HG02759 (cell line): ENCODE data around the gene PTPRF.
"Not testable (repeated sequence)": the region's sequence is repeated elsewhere in the genome, so short reads cannot be mapped to it uniquely, and the experiment has no call there.

Experiments
- ATAC-seq: cut with Tn5 transposase; IDR thresholded peaks from one replicate; pipeline ENCODE4 v1.9.1; 2021; ENCODE audit warnings: mild to moderate bottlenecking, moderate library complexity; ENCODE audit not compliant: unreplicated experiment

PTPRF gene

GRCh38 chr1:43530483-43531106 is at the start of gene PTPRF:
Gene PTPRF, plus strand, starts transcription at chr1:43530883. Its CDS starts 14,193 bp downstream, at chr1:43545076.
- ATAC-seq, result no peak

GRCh38 chr1:43481491-43481890 is 49.2 kb upstream of the PTPRF start:
- ATAC-seq, result no peak

- ATAC-seq, result no peak
Observed at GRCh38 chr1:43482215-43482614, 48.5 kb upstream of the PTPRF start.

GRCh38 chr1:43484367-43484766 is 46.3 kb upstream of the PTPRF start:
- ATAC-seq, result no peak

GRCh38 chr1:43488165-43488564 is 42.5 kb upstream of the PTPRF start:
- ATAC-seq, result no peak

- no peak for ATAC-seq
Observed at GRCh38 chr1:43491061-43491460, 39.6 kb upstream of the PTPRF start.

- ATAC-seq, result no peak
Observed at GRCh38 chr1:43492826-43493225, 37.9 kb upstream of the PTPRF start.

GRCh38 chr1:43493661-43494450 is 36.8 kb upstream of the PTPRF start:
- no peak for ATAC-seq

GRCh38 chr1:43495204-43495603 is 35.5 kb upstream of the PTPRF start:
- no peak for ATAC-seq

- ATAC-seq, result no peak
Observed at GRCh38 chr1:43499898-43500297, 30.8 kb upstream of the PTPRF start.

GRCh38 chr1:43501806-43502205 is 28.9 kb upstream of the PTPRF start:
- not testable (repeated sequence) for ATAC-seq

GRCh38 chr1:43503534-43503933 is 27.1 kb upstream of the PTPRF start:
- no peak for ATAC-seq

- ATAC-seq, result no peak
Observed at GRCh38 chr1:43505077-43505780, 25.5 kb upstream of the PTPRF start.

GRCh38 chr1:43506233-43506632 is 24.4 kb upstream of the PTPRF start:
- ATAC-seq, result no peak

GRCh38 chr1:43507296-43508295 is 23.1 kb upstream of the PTPRF start:
- ATAC-seq, result no peak

- ATAC-seq, result no peak
Observed at GRCh38 chr1:43509007-43509739, 21.5 kb upstream of the PTPRF start.

GRCh38 chr1:43509740-43510375 is 20.8 kb upstream of the PTPRF start:
- ATAC-seq, result no peak

- ATAC-seq, result no peak
Observed at GRCh38 chr1:43510621-43511020, 20.1 kb upstream of the PTPRF start.

- ATAC-seq, result no peak
Observed at GRCh38 chr1:43511394-43511793, 19.3 kb upstream of the PTPRF start.
